GF-D8 (cell line): ENCODE results near the gene MED27.
"Not testable (repeated sequence)": the region's sequence is repeated elsewhere in the genome, so short reads cannot be mapped to it uniquely, and the experiment has no call there.

Source experiments
- DNase-seq: peaks from one replicate; lab custom pipeline; 2025; lab: John Stamatoyannopoulos, UW

Gene MED27

GRCh38 chr9:132075853-132076252 is 3.8 kb downstream of the MED27 start:
- DNase-seq, result no peak

DNA sequence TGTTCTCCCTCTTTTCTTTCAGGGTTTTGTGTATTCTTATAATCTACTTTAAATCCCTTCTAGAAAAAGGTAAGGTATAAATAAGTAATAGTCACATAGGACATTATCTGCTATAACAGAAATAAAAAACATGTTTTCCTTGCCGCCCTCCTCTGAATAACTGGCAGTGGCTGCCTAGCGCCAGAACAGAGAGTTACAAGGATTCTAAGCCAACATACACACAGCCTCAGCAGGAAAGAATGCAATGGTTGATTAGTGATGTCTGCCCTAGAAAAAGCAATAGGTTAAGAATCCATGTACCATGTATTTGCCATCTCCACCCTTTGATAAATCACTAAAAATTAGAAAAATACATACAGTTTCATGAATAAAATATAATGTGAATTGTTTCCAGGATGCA is 4.9 kb downstream of the MED27 start:
- DNase-seq, result no peak

- no peak for DNase-seq
These were observed 7.7 kb downstream of the MED27 start for GRCh38 chr9:132071847-132072507.

DNA sequence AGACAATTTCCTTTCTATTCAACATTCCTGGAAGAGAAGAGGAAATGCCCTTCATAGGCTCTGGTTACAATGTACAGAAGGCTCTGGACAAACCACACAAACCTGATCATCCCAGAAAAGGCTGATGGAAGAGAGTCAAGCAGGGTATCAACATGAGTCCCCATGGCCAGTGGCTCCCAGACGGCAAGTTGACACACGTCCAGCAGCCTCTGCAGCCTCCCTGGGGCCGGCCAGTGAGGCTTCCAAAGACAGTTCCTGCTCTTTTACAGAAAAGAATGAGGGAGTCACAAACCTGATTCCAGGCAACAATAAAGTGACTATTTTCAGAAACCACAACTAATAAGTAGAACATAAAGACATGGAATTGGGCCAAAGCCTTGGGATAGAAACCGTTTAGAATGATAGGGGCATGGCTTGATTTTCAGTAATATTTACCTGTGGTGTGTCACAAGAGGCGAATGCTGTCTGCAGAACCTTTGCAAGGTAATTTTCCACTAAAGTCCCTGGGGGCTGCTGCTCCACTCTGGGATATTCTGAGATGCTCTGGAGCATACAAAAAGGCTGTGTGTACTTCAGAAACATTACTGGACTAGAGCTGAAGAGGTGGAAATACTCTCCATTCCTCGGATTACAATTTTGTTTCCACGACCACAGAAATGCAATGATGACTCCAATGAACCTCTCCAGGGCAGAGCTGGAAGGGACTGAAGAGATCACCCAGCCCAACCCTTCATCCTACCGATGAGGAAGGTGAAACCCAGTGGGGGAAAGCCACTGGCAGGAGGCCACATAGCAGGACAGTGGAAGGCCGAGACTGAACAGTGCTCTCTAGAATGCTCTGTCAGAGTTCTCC is 10.4 kb downstream of the MED27 start:
- no peak for DNase-seq

GRCh38 chr9:132068605-132069004 is 11.1 kb downstream of the MED27 start:
- no peak for DNase-seq

- no peak for DNase-seq
These were observed 13.2 kb downstream of the MED27 start for GRCh38 chr9:132066511-132066910.

- DNase-seq, result no peak
These were observed 13.6 kb downstream of the MED27 start for GRCh38 chr9:132066057-132066456.

- DNase-seq, result no peak
These were observed 16.4 kb downstream of the MED27 start for GRCh38 chr9:132063281-132063680.

- DNase-seq, result no peak
These were observed 16.9 kb downstream of the MED27 start for GRCh38 chr9:132062806-132063205.

DNA sequence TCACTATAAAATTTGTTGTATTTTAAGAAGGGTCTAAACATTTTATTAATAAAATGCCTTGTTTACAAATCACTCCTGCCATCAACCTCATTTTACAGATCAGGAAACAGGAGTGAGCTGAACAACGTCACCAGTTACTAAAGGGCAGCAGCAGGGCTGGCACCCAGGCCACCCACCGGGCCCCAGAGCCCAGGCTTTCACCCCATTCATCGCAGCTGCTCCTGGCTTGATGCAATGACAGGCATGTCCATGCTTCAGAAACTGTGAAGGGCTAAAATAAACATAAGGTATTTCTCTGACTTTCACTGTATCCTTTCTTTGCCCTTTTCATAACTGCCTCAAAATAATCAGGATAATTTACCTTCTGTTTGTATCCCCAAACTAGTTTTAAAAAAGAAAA is 18.1 kb downstream of the MED27 start:
- no peak for DNase-seq

GRCh38 chr9:132059361-132059760 is 20.3 kb downstream of the MED27 start:
- no peak for DNase-seq

DNA sequence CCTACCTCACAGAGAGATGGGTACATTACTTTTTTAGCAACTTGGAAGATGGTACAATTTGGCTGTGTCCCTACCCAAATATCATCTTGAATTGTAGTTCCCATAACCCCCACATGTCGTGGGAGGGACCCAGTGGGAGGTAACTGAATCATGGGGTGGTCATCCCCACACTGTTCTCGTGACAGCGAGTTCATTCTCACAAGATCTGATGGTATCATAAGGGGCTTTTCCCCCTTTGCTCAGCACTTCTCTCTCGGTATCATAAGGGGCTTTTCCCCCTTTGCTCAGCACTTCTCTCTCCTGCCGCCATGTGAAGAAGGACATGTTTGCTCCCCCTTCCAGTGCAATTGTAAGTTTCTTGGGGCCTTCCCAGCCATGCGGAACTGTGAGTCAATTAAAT is 21.4 kb downstream of the MED27 start:
- DNase-seq, result not testable (repeated sequence)

DNA sequence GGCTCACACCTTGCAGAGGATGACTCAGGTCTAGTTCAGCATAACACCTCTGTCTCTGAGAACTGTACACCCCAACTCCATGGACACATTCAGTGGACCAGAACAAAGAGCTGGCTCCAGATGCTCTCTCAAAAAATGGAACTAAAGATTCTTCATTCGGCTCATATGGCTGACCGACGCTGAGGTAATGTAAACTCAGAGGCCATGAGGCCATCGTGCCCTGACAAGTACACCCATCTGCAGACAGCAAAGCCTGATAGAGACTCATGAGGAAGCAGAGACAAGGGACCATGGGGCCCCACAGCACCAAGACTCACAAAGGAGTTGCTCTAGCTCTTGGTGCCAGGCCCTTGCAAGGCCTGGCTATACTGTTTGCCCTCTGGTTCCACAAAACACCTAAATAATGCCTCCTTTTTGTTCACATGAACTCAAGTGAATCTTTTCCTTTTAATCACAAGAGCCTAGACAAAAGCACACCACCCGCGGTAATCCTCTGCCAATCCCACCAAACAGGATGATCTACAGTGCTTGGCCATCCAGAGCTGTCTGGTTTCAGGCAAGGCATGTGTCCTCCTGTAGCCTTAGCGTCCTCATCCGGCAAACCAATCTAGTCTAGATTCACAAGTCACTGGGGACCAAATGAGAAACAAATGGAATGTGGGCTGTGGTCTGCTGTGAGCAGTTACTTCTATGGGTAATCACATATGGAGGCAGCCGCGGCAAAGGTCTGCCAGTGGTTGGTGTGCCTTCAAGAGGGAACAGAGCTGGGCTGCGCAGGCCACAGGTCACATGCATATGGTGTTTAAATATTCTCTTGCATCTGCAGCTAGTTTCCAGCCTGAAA is 22.7 kb downstream of the MED27 start:
- DNase-seq, result no peak

DNA sequence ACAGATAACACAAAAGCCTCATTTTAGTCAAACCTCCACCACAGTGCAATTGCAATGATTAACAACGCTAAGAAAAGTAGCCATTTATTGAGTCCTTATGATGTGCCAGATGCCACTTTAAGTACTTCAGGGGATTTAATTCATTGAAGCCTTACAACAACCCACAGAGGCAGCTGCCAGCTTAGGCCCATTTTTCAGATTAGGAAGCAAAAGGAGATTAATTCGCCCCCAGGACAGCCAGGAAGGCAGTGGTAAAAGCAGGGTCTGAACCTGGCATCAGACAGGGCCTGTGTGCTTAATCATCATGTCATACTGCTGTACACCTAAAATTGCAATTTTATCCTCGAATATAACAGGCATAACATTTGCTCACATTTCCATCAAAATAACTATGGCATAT is 23.9 kb downstream of the MED27 start:
- no peak for DNase-seq

- DNase-seq, result no peak
These were observed 25.6 kb downstream of the MED27 start for GRCh38 chr9:132054024-132054423.

GRCh38 chr9:132049900-132050299 is 29.8 kb downstream of the MED27 start:
- no peak for DNase-seq

DNA sequence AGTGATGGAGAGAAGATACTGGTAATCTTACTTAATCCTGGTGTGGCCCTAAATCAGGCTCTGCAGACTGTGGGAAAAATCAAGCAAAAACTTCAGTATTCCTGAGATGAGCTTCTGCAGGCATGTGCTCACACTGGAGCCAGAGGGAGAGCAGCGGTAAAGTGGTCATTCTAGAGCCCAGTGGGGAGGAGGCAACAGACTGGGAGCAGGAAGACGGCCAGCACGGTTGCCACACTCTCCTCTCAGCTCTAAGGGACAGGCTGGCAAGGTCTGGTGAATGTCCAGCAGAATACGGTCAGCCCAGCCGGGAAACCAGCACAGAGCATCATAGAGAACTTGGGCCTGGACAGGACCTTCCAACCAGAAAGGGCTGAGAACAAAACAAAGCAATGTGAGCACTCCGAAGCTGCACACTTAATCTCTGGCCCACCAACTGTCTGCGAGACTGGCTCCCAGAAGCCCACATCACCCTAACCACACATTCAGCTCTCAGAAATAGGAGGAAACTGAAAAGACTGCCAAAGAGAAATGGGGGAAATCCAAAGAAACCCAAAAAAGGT is 30.3 kb downstream of the MED27 start:
- no peak for DNase-seq

DNA sequence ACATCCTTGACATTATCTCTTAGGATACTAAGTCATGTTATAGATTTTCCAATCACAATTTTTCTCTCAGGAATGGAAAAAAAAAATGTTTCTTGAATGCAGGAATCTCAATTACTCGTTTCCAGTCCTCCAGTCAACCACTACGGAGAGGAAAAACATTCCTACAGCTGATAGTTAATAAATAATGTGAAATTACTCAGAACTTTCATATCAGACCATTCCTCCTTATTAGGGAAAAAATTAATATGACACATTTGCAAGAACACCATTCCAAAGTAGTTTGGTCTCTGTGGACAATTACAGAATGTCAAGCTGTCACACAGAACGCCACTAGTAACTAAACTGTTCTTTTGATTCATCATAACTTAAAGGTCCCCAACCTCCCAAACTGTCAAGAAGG is 31.5 kb downstream of the MED27 start:
- no peak for DNase-seq

DNA sequence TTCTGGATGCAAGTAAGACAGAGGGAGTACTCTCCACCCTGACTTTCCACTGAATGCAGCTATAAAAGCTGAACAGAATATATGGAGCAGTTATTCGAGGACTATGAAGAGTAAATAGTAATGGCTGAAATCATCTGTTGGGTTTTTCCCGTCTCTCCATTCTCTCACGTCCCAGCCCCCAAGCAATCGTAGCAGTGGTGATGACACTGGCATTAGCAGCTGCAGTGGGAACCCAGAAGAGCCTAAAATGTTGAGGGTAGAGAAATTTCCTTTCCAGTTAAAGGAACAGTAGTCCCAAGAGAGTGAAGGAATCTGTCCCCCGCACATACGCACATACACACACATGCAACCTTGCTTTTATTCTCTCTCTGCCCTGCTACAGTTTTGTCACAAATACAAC is 33.2 kb downstream of the MED27 start:
- DNase-seq, result no peak

DNA sequence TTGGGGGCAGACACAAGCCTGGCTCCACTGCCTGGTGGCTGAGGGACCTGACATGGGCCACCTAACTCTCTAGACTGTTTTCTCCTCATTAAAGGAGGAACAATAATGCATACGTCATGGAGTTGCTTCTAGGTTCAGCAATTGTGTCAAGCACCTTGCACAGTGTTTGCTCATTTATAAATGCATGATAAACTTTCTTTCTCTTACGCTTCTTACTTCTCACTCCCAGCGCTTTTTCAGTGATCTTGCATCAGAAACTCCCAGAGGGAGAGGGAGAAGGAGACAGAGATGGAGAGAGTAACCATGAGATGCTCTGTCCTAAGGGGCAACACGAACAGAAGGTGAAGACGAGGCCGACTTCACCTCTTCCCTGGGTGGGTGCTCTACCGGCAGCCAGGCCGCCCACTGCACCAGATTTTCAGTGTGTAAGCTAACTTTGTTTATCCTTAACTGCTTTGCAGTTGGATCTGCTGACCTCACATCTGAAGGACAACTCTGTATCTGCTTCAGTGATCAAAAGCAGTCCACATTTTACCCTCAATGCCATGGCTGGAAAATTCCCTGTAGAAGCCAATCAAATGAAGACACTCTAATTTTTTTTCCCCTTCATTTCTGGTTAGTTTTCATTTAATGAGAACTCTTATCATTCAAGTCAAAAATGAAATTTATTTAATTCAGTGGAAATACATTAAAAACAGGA is 35.3 kb downstream of the MED27 start:
- no peak for DNase-seq

GRCh38 chr9:132043708-132044107 is 36.0 kb downstream of the MED27 start:
- DNase-seq, result no peak

DNA sequence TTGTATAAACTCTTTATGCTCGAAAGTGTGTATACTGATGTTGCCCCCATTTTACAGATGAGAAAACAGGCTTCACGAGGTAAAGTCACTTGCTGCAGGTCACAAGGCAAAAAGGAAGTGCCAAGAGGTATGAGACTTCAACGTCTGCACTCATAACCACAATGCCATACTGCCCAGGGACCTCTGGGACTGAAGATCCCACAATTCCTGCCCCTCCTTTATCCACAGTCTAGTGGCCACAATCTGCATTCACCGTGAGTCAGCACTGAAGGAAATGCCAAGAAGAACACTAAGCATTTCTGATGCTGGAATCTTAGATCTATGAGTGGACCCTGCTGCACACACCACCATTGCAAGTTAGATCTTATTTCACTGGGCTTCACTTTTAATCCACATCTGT is 37.3 kb downstream of the MED27 start:
- no peak for DNase-seq
